SK-N-MC (cell line): ENCODE measurements around the gene ACE.

Experiments
- EZH2 ChIP-seq: fragments of 200-600 bp; sonication (generic); IDR thresholded peaks from one replicate; pipeline ENCODE4 v1.6.1; 2017; ENCODE audit warnings: antibody characterized with exemption
- FOXP2 ChIP-seq: optimal IDR thresholded peaks from 2 replicates; pipeline ENCODE3; 2011; ENCODE audit warnings: mild to moderate bottlenecking, moderate library complexity; ENCODE audit not compliant: insufficient read depth; ENCODE audit errors: extremely low read length, control extremely low read depth
- POLR2AphosphoS5 ChIP-seq: IDR thresholded peaks from 2 replicates; pipeline ENCODE4 v1.6.1; 2012; ENCODE audit warnings: mild to moderate bottlenecking, low read depth, low read length, borderline replicate concordance

DNA sequence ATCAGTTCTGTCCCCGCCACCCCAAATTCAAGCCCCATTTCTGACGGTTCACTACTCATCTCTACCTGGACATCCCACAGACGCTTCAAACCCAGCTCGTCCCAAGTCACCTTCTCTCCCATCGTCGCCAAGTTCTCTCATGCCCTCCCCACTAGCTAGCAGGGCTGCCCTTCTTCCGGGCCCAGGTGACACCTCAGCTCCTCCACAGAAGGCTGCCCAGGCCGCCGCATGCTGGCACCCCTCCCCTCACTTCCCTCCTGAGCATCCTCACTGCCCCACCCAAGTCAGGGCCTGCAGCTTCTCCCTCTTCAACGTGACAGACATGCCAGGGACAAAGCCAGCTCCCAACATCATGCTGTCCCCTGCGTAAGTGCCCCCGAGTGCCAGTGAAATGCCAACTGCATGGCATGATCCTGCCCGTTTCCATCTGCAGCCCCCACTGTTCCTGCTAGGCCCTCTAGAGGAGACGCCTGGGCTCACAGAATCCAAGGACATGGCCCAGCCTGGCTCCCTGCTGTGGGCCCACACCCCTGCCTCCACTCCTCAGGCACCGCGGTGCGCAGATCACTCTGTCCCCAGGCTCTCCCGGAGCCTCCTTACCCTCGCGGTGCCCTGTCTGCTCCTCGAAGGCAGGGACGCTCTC is 36.6 kb upstream of the ACE start:
- TF ChIP-seq EZH2 (no peak), POLR2AphosphoS5 (no peak), FOXP2 (no peak)
